T-helper 1 cell treated with Interleukin-12 subunit alpha and Interleukin-12 subunit beta and Interleukin-4 antibody, amounts not matched to agents 30 ng/mL and 1 ng/mL, for 36 hours (primary cell): ENCODE data around the gene USP44. TPM values are rescaled to one million over a fixed set of nuclear protein-coding genes. Genes with fewer than 3 reads are reported as not detected.

Experiments used
- intact Hi-C: fragments of 100-400 bp; cut with micrococcal nuclease; formaldehyde crosslinking; loops from one replicate; pipeline ENCODE4 v1.15.1; 2024
- total RNA-seq: library from RNA; stranded (reverse); gene quantifications from 2 replicates; pipeline ENCODE4 v1.2.3, GENCODE V29; 2022

USP44 gene
- total RNA-seq, 1 donor from 2014 or later, result 4.3 TPM

GRCh38 chr12:95548539-95549391 lies 2.5 kb downstream of the USP44 start:
- intact Hi-C loops, result loop anchor here (1.0 to 10.0 kb wide), 8 partner anchors 330 to 1359 kb away; partner anchors contain the start of genes AMDHD1, CCDC38, CEP83 and LTA4H

GRCh38 chr12:95548056-95548538 lies 3.2 kb downstream of the USP44 start:
- intact Hi-C loops, result loop anchor here (1.0 to 10.0 kb wide), 8 partner anchors 330 to 1359 kb away; partner anchors contain the start of genes AMDHD1, CCDC38, CEP83 and LTA4H

GRCh38 chr12:95547522-95548055 lies 3.7 kb downstream of the USP44 start:
- intact Hi-C loops, result loop anchor here (1.0 to 10.0 kb wide), 11 partner anchors 13 to 1360 kb away; partner anchors contain the start of genes AMDHD1, CCDC38, CEP83 and LTA4H

GRCh38 chr12:95546491-95546813 lies 4.8 kb downstream of the USP44 start:
- intact Hi-C loops, result loop anchor here (2.0 to 10.0 kb wide), 5 partner anchors 474 to 1361 kb away; partner anchors contain the start of genes CEP83, NEDD1 and NR2C1

- intact Hi-C loops, result loop anchor here (2.0 to 10.0 kb wide), 5 partner anchors 473 to 1361 kb away; partner anchors contain the start of genes CEP83, NEDD1 and NR2C1
Observed at GRCh38 chr12:95545731-95546490, 5.4 kb downstream of the USP44 start.

- intact Hi-C loops, result loop anchor here (5.0 to 10.0 kb wide), 4 partner anchors 652 to 1362 kb away; partner anchors contain the start of genes CEP83 and NEDD1
Observed at GRCh38 chr12:95545303-95545702, 6.0 kb downstream of the USP44 start.

- intact Hi-C loops, result loop anchor here (5.0 to 10.0 kb wide), 4 partner anchors 653 to 1363 kb away; partner anchors contain the start of genes CEP83 and NEDD1
Observed at GRCh38 chr12:95544756-95545155, 6.5 kb downstream of the USP44 start.

GRCh38 chr12:95543305-95543704 lies 8.0 kb downstream of the USP44 start:
- intact Hi-C loops, result loop anchor here (10.0 kb wide), 1 partner anchor 1089 kb away; the partner anchor contains the start of gene CEP83

GRCh38 chr12:95541436-95541835 lies 9.8 kb downstream of the USP44 start:
- intact Hi-C loops, result loop anchor here (10.0 kb wide), 1 partner anchor 1087 kb away; the partner anchor contains the start of gene CEP83

GRCh38 chr12:95538656-95539055 lies 12.6 kb downstream of the USP44 start:
- intact Hi-C loops, result loop anchor here (10.0 kb wide), 1 partner anchor 204 kb away; no protein-coding TSS in a partner anchor

GRCh38 chr12:95538006-95538405 lies 13.3 kb downstream of the USP44 start:
- intact Hi-C loops, result loop anchor here (10.0 kb wide), 1 partner anchor 203 kb away; no protein-coding TSS in a partner anchor

GRCh38 chr12:95533985-95534384 lies 17.3 kb downstream of the USP44 start:
- intact Hi-C loops, result loop anchor here (1.0 to 10.0 kb wide), 8 partner anchors 13 to 931 kb away; partner anchors contain the start of genes FGD6, METAP2, NR2C1 and VEZT

GRCh38 chr12:95532851-95533250 lies 18.4 kb downstream of the USP44 start:
- intact Hi-C loops, result loop anchor here (5.0 to 10.0 kb wide), 2 partner anchors 198 to 606 kb away; no protein-coding TSS in a partner anchor

GRCh38 chr12:95529693-95530225 lies 21.5 kb downstream of the USP44 start:
- intact Hi-C loops, result loop anchor here (5.0 to 10.0 kb wide), 2 partner anchors 195 to 602 kb away; no protein-coding TSS in a partner anchor

GRCh38 chr12:95528431-95528830 lies 22.8 kb downstream of the USP44 start:
- intact Hi-C loops, result no loop called here

GRCh38 chr12:95522692-95523091 lies 28.6 kb downstream of the USP44 start:
- intact Hi-C loops, result no loop called here

GRCh38 chr12:95520816-95521215 lies 30.5 kb downstream of the USP44 start:
- intact Hi-C loops, result no loop called here

- intact Hi-C loops, result no loop called here
Observed at GRCh38 chr12:95518944-95519343, 32.3 kb downstream of the USP44 start.

GRCh38 chr12:95517246-95517645 lies 34.0 kb downstream of the USP44 start:
- intact Hi-C loops, result no loop called here

GRCh38 chr12:95516757-95517156 lies 34.5 kb downstream of the USP44 start:
- intact Hi-C loops, result no loop called here
